ENCODE results near the gene ERBB4. TPM values are rescaled to one million over a fixed set of nuclear protein-coding genes. Genes with fewer than 3 reads are reported as not detected.

Gene ERBB4
- total RNA-seq, 6 donors from 2014 or later = 3.3 to 24.2 (median 11.7) TPM

- WGBS, 2 donors = 93 to 97% methylated on average over 2 of the region's 2 CpGs
- Histone ChIP-seq H3K36me3 (no peaks in the 10 kb centered on the region), H3K4me1 (peaks cover 7 to 31% (median 12%) of the 10 kb centered on the region in 4 donors), H3K4me3 (no peak overlapping the region), H3K9me3 (no peaks in the 10 kb centered on the region), H3K27ac (no peak overlapping the region), H3K27me3 (peaks cover 0 to 19% (median 12%) of the 10 kb centered on the region in 4 donors)
- DNase-seq = no peak
- TF ChIP-seq POLR2A (IDR thresholded peaks at IDR 0.05) = no peak
- TF ChIP-seq CTCF (IDR thresholded peaks at IDR 0.05) = no peak
- no peak for TF ChIP-seq POLR2AphosphoS5 (IDR thresholded peaks at IDR 0.05)
- TF ChIP-seq EP300 (IDR thresholded peaks at IDR 0.05) = no peak
- no peak for ATAC-seq (ENCODE audit: low FRiP score in 2 of 2)
Measured at GRCh38 chr2:212534336-212534735, 4.3 kb downstream of the ERBB4 start.

GRCh38 chr2:212532585-212532984 lies 6.0 kb downstream of the ERBB4 start:
- peaks cover 0 to 11% (median 4%) of the 10 kb centered on the region in 4 donors for H3K27me3 ChIP-seq

GRCh38 chr2:212532087-212532486 lies 6.5 kb downstream of the ERBB4 start:
- Histone ChIP-seq H3K36me3 (no peaks in the 10 kb centered on the region), H3K4me1 (peaks cover 0 to 10% (median 4%) of the 10 kb centered on the region in 4 donors), H3K27ac (no peak overlapping the region), H3K27me3 (peaks cover 0 to 8% (median 4%) of the 10 kb centered on the region in 4 donors), H3K4me3 (no peak overlapping the region), H3K9me3 (no peaks in the 10 kb centered on the region)
- no peak for ATAC-seq (ENCODE audit: low FRiP score in 2 of 2)
- WGBS, 2 donors = 79 to 86% methylated on average over 3 of the region's 3 CpGs
- TF ChIP-seq EP300 (IDR thresholded peaks at IDR 0.05) (no peak), CTCF (IDR thresholded peaks at IDR 0.05) (no peak), POLR2A (IDR thresholded peaks at IDR 0.05) (no peak), POLR2AphosphoS5 (IDR thresholded peaks at IDR 0.05) (no peak)
- no peak for DNase-seq

More at GRCh38 chr2:212532585-212532984, 6.0 kb downstream of the ERBB4 start:
- Histone ChIP-seq H3K4me3 (no peak overlapping the region), H3K27ac (no peak overlapping the region), H3K4me1 (peaks cover 0 to 14% (median 9%) of the 10 kb centered on the region in 4 donors), H3K36me3 (no peaks in the 10 kb centered on the region), H3K9me3 (no peaks in the 10 kb centered on the region)
- TF ChIP-seq EP300 (IDR thresholded peaks at IDR 0.05) = no peak
- no peak for TF ChIP-seq POLR2AphosphoS5 (IDR thresholded peaks at IDR 0.05)
- no peak for TF ChIP-seq CTCF (IDR thresholded peaks at IDR 0.05)
- TF ChIP-seq POLR2A (IDR thresholded peaks at IDR 0.05) = no peak
- WGBS, 2 donors = 90 to 100% methylated on average over 2 of the region's 2 CpGs
- DNase-seq = no peak
- no peak for ATAC-seq (ENCODE audit: low FRiP score in 2 of 2)

- H3K27ac ChIP-seq = no peak overlapping the region
- H3K36me3 ChIP-seq = no peaks in the 10 kb centered on the region
- TF ChIP-seq POLR2A (IDR thresholded peaks at IDR 0.05) (no peak), POLR2AphosphoS5 (IDR thresholded peaks at IDR 0.05) (no peak), CTCF (IDR thresholded peaks at IDR 0.05) (no peak), EP300 (IDR thresholded peaks at IDR 0.05) (no peak)
- no peaks in the 10 kb centered on the region for H3K9me3 ChIP-seq
- H3K4me3 ChIP-seq = no peak overlapping the region
- H3K4me1 ChIP-seq = peaks cover 0 to 6% (median 2%) of the 10 kb centered on the region in 4 donors
- DNase-seq = no peak
- WGBS, 2 donors = 88 to 97% methylated on average over 1 of the region's 1 CpG
- H3K27me3 ChIP-seq = peaks cover 0 to 6% (median 2%) of the 10 kb centered on the region in 4 donors
- ATAC-seq (ENCODE audit: low FRiP score in 2 of 2) = no peak
Measured at GRCh38 chr2:212531499-212531898, 7.1 kb downstream of the ERBB4 start.

- no peak overlapping the region for H3K27ac ChIP-seq
- H3K4me1 ChIP-seq = peaks cover 0 to 1% (median 0%) of the 10 kb centered on the region in 4 donors
- peaks cover 0 to 4% (median under 1%) of the 10 kb centered on the region in 4 donors for H3K27me3 ChIP-seq
- no peak overlapping the region for H3K4me3 ChIP-seq
- no peak for ATAC-seq (ENCODE audit: low FRiP score in 2 of 2)
- no peaks in the 10 kb centered on the region for H3K9me3 ChIP-seq
- no peaks in the 10 kb centered on the region for H3K36me3 ChIP-seq
- 34 to 53% methylated on average over 3 of the region's 3 CpGs for WGBS, 2 donors
- no peak for TF ChIP-seq POLR2AphosphoS5 (IDR thresholded peaks at IDR 0.05)
- TF ChIP-seq EP300 (IDR thresholded peaks at IDR 0.05) = no peak
- TF ChIP-seq CTCF (IDR thresholded peaks at IDR 0.05) = no peak
- TF ChIP-seq POLR2A (IDR thresholded peaks at IDR 0.05) = no peak
- DNase-seq = no peak
Measured at GRCh38 chr2:212530991-212531390, 7.6 kb downstream of the ERBB4 start.
